ENCODE results near the gene SNX11. TPM values are rescaled to one million over a fixed set of nuclear protein-coding genes. Genes with fewer than 3 reads are reported as not detected.

Gene SNX11
- polyA plus RNA-seq, 3 donors = 17.1 to 19.2 (median 18.0) TPM

DNA sequence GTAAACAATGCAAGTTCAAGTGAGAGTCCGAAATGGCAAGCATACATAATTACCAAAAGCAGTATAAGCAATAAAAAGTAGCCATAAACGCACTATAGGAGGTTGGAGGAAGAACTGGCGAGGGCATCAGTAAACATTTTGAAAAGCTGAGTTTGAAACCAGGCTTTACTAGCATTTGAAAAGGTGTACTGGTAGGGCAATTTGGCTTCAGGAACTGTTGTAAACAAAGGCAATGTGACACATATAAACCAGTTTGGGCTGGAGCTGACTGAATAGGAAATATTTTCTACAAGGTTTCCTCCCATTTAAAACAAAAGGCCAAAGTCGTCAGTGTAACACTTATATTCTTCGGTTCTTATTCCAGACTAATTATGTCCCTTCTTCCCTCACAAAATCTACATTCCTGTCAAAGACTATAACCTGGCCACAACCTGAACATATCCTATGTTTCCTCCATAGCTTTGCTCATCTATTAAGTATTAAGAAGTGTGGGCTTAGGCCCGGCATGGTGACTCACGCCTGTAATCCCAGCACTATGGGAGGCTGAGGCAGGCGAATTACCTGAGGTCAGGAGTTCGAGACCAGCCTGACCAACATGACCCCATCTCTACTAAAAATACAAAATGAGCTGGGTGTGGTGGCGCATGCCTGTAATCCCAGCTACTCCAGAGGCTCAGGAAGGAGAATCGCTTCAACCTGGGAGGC is 14.1 kb upstream of the SNX11 start:
- no peak for DNase-seq (ENCODE audit: low read depth in 3 of 3, low spot score in 2 of 3)

DNA sequence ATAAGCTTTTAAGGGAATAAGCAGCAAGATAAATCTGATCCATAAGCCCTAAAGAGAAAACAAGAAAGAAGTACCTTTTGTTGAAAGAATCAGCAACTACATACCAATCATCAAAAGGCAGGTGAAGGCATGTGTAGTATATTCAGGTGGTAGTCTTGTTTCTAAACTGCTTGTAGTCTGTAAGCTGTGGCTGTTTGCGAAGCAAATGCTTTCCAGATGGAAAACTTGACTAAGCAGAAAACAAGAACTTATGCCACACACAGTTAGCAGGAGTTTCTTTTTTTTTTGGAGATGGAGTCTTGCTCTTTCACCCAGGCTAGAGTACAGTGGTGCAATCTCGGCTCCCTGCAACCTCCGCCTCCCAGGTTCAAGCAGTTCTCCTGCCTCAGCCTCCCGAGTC is 12.0 kb upstream of the SNX11 start:
- no peak for DNase-seq (ENCODE audit: low read depth in 3 of 3, low spot score in 2 of 3)

DNA sequence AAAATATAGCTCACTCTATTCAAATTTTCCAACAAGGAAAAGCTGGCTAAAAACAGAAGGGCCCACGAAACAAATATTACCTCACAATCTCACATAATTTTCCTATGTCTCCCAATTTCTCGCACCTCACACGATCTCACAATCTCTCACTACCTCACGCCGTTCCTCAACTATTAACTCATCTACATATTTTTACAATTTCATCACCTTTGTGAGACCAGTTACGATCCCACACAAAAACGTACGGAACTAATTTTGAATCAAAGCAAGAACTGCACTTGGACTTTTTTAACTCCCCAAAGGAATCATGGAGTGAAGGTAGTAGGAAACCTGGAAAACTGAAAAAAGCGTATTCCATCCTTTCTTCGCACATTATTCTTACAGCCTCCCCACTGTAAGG is 7.4 kb upstream of the SNX11 start:
- no peak for DNase-seq (ENCODE audit: low read depth in 3 of 3, low spot score in 2 of 3)

DNA sequence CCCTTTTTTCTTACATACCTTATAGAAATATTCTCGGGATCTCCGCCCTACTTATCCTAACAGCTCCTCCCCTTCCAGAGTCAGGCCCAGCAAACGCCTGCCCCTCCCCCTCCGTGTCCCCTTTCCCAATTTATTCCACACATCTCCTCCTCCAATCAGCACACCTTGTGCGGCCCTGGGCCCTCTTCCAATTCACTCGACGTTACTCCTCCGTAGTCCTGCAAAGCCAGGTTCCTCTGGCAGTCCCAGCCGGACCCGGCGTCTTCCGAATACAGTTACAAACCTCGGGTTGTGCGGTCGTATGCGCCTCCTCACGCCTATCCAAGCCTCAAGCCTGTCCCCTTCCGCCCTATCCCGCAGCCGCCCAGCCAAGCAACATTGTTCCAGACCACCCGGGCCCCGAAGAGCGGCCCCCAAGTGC is 7.0 kb upstream of the SNX11 start:
- no peak for DNase-seq (ENCODE audit: low read depth in 3 of 3, low spot score in 2 of 3)

DNA sequence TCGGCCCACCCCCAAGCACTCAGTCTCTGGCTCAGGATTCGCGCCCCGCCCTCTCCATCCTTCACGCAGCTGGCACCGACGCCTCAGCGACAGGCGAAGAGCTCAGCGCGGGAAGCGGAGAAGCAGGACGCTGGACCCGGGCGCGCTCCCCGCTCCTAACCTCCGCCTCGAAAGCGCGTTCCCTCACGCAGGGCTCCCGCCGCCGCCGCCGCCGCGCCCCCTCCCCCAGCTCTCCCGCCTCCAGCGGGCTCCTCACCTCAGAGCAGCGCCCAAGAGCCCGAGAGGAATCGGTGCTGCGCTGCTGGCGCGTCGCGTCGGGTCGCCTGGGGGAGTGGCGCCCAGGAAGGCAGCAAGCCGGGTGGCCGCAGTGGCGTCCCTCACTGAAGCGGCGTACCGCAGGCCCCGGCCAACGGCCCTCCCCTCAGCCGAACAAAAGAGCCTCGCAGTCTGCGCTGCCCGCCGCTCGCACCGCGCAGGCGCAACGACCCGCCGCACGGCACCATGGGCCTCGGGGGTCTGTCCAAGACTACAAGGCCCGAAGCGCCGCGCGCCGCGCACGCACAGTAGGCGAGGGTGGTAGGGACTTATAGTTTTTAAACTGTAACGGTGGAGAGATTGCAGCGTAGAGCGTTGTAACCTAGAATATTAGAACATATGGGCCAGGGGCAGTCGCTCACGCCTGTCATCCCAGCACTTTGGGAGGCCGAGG is 6.4 kb upstream of the SNX11 start, which contains the start of gene CBX1:
Gene CBX1, minus strand, starts transcription at position 467 of the 709 bp plus-strand sequence. CDS start 24,474 bp downstream, outside the sequence.
- peak in 2 of 3 donors; percentile 90 to 92 for DNase-seq (ENCODE audit: low read depth in 3 of 3, low spot score in 2 of 3)

DNA sequence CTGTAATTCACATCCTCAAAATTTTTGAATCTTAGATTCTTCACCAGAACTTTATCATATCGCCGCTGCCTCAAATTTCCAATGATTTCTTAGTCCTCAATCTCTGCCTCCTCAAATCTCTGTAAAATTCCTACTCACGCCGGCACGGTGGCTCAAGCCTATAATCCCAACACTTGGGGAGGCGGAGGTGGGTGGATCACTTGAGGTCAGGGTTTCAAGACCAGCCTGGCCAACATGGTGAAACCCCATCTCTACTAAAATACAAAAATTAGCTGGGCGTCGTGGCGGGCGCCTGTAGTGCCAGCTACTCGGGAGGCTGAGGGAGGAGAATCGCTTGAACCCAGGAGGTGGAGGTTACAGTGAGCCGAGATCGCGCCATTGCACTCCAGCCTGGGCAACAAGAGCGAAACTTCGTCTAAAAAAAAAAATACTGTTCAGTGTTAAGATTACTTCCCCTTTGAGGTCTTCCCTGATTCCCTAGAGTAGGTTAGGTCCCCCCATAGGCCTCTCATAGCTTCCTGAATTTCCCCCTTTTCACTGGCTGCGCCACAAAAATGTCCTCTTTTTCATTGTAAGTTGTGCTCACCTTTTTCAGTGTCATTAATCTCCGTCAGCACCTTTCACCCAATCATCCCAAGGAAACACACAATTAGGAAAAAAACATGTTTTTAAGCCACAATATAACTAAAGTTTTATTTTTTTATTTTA is 5.4 kb upstream of the SNX11 start:
- DNase-seq (ENCODE audit: low read depth in 3 of 3, low spot score in 2 of 3) = no peak

DNA sequence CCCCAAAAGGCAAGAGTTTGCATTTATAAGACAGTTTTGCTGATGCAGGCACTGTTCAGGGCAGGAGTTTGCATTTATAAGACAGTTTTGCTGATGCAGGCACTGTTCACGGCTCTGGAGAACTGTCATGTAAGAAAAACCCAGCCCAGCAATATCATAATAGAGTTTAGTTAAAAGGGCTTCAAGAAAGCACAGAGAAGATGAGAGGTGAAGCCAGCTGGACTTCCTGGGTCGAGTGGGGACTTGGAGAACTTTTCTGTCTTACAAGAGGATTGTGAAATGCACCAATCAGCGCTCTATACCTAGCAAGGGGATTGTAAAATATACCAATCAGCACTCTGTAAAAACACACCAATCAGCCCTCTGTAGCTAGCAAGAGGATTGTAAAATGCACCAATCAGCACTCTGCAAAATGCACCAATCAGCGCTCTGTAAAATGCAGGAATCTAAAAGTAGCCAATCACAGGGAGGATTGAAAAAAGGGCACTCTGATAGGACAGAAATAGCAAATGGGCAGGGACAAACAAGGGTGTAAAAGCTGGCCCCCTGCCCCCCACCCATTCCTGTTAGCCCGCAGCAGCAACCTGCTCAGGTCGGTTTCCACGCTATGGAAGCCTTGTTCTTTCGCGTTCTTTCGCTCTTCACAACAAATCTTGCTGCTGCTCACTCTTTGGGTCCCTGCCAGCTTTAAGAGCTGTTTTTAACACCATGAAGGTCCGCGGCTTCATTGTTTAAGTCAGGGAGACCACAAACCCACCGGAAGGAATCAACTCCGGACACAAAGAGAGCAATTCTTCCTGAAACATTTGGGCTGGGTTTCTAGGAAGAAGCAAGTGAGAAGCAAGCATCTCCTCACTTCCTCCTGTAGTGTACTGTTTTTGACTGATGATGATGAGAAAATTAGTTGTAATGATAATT is 4.5 kb upstream of the SNX11 start:
- no peak for DNase-seq (ENCODE audit: low read depth in 3 of 3, low spot score in 2 of 3)

DNA sequence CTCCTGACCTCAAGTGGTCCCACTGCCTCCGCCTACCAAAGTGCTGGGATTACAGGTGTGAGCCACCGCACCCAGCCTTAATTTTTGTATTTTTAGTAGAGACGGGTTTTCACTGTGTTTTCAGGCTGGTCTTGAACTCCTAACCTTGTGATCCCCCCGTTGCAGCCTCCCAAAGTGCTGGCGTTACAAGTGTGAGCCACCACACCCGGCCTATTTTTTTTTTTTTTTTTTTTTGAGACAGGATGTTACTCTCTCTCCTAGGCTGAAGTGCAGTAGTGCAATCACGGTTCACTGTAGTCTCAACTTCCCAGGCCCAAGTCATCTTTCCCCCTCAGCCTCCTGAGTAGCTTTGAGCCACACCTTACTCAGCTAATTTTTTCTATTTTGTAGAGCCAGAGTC is 3.1 kb upstream of the SNX11 start:
- no peak for DNase-seq (ENCODE audit: low read depth in 3 of 3, low spot score in 2 of 3)

DNA sequence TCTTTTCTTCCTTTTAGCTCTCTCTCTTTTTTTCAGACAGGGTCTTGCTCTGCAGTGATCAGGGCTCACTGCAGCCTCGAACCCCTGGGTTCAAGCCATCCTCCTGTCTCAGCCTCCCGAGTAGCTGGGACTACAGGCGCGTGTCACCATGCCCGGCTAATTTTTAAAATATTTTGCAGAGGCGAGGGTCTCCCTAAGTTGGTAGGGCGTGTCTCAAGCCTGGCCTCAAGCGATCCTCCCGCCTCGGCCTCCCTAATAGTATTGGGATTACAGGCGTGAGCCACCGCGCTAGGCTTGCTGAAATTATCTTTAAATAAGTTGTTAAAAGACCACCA is 797 bp upstream of the SNX11 start:
- no peak for DNase-seq (ENCODE audit: low read depth in 3 of 3, low spot score in 2 of 3)

DNA sequence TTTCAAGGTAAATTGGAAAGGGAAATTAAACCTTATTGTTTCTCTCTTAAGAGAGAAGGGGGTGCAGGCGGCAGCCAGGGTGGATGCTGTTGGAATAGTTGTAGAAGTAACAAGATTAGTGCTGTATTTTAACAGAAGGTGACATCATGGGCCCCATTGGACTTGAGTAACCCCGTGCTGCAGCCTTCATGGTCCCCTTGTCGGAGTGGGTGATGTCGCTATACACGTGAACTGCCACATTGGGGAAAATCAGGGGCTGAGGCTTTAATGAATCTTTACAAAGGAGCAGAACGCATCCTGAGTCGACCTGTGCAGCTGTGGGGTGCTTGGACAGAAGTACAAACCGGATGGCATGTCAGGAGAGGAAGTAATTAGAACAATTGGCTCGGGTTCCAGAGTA is 3.2 kb downstream of the SNX11 start:
- no peak for DNase-seq (ENCODE audit: low read depth in 3 of 3, low spot score in 2 of 3)

DNA sequence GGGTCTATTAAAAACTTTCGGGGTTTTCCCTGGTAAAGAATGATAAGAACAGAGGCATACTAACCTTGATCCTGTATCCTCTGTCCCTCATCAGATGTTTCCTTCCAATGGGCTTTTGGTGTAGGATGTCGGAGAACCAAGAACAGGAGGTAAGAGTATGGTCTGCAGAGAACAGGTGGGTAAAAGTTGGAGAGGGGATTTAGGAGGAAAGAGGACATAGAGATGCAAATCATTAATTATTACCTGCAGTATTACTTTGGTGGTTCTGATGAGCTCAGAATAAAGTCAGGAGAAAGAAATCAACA is 4.3 kb downstream of the SNX11 start:
- DNase-seq (ENCODE audit: low read depth in 3 of 3, low spot score in 2 of 3) = no peak

DNA sequence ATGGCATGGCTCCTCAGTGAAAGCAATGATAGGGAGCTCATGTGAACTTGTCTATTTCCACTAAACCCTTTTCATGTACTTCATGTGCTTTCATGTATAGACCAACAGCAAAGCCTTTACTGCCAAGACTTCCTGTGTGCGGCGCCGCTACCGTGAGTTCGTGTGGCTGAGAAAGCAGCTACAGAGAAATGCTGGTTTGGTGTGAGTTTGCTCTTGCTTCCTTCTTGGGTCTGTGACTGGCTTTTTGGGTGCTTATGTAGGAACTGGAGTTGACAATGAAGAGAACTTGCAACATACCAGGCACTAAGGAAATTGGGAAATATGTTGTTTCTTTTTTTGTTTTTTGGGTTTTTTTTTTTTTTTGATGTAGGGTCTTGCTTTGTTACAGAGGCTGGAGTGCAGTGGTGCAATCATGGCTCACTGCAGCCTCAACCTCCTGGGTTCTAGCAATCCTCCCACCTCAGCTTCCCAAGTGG is 5.7 kb downstream of the SNX11 start:
- DNase-seq (ENCODE audit: low read depth in 3 of 3, low spot score in 2 of 3) = no peak

DNA sequence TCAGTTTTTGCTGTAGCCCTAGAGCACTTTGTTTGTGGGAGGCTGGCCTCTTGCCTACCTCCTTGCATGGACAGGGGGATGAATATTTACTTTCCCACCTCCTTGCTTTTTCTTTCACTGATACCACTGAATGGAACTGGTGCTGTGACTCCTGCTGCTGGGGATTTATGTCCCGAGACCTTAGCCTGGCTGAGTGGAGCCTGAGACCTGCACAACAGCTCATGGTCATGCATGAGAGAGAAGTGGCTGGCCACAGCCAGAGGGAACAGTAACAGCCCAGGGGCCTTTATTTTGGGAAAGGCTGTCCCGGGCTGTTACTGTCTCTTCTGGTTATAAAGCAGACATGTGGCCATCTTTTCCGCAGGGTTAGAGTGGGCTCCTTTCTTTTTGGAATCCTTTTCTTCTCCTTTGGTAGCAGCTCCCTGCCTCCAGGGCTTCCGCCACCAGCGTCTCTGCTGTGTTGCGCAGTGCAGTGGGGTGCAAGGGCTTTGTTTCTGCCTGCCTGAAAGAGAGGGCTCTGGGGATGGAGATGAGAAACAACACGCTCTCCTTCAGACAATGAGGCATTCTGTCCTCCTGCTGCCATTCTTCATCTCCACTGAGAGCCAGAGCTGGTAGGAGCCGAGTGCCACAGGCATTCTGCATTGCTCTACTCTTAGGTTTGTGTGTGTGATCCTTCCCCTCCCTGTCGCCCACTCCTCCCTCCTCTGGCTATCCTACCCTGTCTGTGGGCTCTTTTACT is 14.5 kb downstream of the SNX11 start:
- no peak for DNase-seq (ENCODE audit: low read depth in 3 of 3, low spot score in 2 of 3)

DNA sequence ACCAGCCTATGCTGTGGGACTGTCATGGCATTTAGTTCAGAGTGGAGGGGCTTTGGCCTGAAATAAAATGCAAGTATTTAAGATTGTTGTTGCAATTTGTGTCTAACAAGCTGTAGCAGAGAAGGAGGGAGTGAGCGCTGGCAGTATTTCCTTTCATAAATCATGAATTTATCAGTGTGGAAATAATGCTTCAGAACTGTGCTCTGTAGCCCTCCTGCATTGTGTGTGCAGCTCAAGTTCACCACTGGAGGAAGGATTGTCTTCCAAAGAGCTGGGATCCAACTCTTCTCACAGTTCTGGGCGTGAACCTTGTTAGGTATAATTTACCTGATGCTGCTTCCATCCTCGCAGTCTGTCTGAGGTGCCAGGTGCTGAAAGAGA is 15.1 kb downstream of the SNX11 start:
- DNase-seq (ENCODE audit: low read depth in 3 of 3, low spot score in 2 of 3) = no peak

DNA sequence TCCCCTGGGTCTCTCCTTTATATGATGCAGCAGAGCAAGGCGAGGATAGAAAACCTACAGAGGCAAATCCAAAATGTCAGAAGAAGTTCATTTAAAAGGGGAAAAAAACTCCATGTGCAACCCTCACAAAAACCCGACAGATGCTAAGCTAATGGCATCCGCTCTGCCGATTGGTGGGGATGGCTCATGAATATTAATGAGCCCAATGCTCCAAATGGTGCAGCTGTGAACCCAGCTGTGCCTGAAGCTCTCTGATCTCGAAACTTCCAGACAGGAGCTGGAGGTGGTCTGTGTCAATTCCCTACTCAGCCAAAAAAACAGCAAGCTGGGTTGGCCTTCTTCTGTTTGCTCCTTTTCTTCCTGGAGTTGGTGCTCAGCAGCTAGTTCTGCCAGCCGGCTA is 15.5 kb downstream of the SNX11 start:
- DNase-seq (ENCODE audit: low read depth in 3 of 3, low spot score in 2 of 3) = no peak

DNA sequence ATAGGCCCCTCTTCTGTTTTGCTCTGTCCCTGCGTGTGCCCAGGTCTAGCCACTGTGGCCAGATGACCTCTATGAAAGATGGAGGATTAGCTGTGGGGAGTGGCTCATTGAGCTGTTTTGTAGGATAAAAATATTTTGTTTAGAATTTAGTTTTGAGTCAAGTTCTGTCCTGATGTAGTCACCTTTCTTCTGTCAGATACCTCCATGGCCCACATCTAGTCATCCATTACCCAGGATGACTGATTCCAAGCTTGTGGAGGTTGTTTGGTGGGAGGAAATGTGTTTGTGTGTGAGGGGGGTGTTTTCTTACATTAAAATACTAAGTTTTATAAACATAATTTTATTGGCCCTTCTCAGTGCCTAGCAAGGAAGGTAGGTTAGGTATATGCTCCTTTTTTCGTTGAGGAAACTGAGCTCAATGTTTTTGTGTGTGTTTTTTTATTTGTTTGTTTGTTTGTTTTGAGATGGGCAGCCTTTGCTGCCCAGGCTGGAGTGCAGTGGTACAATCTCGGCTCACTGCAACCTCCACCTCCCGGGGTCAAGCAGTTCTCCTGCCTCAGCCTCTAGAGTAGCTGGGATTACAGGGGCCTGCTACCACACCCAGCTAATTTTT is 16.3 kb downstream of the SNX11 start:
- DNase-seq (ENCODE audit: low read depth in 3 of 3, low spot score in 2 of 3) = no peak

DNA sequence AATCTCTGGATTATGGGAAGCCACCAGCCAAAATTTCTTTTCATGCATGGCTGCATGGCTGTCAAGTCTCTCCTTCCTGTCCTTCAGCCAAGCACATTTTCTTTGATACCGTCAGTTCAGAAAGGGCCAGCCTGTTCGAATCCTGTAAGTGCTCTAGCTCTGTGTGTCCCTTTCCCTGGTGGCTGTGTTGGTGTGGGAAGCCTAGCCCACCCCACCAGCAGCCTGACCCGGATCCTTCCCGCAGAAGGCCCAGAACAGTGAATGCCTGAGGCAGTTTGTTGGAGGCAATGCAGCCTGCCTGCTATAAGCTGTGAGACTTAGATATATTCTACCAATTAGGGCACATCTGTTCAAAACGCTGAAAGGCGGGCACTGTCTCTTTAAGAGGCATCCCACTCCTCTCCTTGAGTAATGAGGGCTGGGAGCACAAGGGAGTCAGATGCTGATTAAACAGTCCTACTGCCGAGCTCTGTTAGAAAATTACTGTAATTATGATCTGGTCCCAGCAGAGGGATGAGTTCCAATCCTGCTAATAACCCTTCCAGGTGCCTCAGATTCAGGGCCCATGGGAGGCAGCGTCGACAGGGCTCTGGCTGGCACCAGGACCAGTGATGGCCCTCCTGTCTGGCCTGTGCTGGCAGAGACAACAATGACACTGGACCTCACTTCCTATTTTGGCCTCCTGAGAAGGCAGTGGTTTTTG is 18.4 kb downstream of the SNX11 start:
- DNase-seq (ENCODE audit: low read depth in 3 of 3, low spot score in 2 of 3) = no peak

DNA sequence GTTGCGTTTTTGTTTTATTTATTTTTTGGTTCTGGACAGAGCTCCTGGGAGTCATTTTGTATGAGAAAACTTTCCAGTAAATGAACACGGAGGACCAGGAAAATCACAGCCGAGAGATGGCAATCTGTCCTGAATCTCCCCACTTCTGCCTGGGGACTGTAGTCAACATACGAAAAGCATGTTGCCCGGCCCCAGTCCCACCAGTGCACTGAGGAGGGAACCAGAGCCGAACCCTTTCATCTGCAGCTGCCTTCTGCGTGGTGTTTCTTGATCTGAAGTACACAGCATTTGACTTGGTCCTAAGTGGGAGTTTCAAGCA is 18.9 kb downstream of the SNX11 start:
- DNase-seq (ENCODE audit: low read depth in 3 of 3, low spot score in 2 of 3) = no peak

DNA sequence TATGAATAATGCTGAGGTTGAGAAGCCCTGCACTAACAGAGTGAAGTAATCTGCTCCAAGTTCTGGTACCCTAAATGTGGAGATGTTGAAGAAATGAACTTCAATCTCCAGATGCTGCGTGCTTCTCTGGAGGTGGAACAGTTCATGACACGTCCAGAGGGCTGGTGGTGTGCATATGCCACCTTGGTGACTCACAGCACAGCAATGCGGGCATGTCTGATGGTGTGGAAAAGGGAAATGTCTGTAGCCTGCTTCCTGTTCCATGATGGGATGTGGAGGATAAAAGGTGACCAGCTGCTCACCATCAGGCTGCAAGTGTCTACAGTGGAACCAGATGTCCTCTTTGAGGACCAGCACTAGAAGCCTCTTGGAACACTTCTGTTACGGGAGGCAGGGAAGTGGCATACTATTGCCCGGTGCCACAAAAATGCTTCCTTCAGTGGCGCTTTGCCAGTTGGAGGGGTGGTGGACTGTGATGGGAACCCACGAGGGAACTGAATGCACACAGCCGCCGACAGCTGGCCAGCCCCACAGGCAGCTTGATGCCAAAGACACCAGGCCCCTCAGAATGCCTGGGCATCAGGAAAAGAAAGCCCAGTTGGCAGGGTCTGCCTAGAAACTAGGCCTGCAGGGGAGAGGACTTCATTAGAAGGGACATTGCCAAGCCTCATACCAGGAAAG is 19.9 kb downstream of the SNX11 start:
- DNase-seq (ENCODE audit: low read depth in 3 of 3, low spot score in 2 of 3) = no peak

All from right renal cortex interstitium (tissue), 3 donors.